ENCODE data around the gene SYNCRIP.

DNA sequence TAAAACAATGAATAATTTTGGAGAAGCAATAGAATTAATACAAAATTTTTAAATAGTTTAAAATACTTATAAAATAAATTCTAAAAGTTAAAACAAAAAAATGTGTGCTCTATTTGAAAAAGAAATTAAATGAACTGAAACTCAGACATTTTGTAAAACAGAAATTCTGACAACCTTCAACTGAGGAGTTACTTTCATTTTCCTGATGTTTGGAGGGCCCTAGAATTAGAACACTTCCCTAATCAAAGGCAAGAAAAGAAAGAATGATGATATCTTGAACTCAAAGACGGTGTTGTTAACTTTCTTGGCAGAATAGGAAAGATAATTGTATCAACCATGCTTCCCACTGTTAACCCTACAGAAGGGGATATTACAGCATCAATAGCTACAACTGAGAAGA, 77.0 kb downstream of the SYNCRIP start:
- TF ChIP-seq, protein P1, sequence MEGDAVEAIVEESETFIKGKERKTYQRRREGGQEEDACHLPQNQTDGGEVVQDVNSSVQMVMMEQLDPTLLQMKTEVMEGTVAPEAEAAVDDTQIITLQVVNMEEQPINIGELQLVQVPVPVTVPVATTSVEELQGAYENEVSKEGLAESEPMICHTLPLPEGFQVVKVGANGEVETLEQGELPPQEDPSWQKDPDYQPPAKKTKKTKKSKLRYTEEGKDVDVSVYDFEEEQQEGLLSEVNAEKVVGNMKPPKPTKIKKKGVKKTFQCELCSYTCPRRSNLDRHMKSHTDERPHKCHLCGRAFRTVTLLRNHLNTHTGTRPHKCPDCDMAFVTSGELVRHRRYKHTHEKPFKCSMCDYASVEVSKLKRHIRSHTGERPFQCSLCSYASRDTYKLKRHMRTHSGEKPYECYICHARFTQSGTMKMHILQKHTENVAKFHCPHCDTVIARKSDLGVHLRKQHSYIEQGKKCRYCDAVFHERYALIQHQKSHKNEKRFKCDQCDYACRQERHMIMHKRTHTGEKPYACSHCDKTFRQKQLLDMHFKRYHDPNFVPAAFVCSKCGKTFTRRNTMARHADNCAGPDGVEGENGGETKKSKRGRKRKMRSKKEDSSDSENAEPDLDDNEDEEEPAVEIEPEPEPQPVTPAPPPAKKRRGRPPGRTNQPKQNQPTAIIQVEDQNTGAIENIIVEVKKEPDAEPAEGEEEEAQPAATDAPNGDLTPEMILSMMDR (IDR thresholded peaks at IDR 0.05; ENCODE audit: low read depth, low read length, missing input control), result no peak
- no peak for TF ChIP-seq RAD21 (IDR thresholded peaks at IDR 0.05)
- TF ChIP-seq, protein P2, sequence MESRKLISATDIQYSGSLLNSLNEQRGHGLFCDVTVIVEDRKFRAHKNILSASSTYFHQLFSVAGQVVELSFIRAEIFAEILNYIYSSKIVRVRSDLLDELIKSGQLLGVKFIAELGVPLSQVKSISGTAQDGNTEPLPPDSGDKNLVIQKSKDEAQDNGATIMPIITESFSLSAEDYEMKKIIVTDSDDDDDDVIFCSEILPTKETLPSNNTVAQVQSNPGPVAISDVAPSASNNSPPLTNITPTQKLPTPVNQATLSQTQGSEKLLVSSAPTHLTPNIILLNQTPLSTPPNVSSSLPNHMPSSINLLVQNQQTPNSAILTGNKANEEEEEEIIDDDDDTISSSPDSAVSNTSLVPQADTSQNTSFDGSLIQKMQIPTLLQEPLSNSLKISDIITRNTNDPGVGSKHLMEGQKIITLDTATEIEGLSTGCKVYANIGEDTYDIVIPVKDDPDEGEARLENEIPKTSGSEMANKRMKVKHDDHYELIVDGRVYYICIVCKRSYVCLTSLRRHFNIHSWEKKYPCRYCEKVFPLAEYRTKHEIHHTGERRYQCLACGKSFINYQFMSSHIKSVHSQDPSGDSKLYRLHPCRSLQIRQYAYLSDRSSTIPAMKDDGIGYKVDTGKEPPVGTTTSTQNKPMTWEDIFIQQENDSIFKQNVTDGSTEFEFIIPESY (IDR thresholded peaks at IDR 0.05), result no peak
- TF ChIP-seq, protein P3, sequence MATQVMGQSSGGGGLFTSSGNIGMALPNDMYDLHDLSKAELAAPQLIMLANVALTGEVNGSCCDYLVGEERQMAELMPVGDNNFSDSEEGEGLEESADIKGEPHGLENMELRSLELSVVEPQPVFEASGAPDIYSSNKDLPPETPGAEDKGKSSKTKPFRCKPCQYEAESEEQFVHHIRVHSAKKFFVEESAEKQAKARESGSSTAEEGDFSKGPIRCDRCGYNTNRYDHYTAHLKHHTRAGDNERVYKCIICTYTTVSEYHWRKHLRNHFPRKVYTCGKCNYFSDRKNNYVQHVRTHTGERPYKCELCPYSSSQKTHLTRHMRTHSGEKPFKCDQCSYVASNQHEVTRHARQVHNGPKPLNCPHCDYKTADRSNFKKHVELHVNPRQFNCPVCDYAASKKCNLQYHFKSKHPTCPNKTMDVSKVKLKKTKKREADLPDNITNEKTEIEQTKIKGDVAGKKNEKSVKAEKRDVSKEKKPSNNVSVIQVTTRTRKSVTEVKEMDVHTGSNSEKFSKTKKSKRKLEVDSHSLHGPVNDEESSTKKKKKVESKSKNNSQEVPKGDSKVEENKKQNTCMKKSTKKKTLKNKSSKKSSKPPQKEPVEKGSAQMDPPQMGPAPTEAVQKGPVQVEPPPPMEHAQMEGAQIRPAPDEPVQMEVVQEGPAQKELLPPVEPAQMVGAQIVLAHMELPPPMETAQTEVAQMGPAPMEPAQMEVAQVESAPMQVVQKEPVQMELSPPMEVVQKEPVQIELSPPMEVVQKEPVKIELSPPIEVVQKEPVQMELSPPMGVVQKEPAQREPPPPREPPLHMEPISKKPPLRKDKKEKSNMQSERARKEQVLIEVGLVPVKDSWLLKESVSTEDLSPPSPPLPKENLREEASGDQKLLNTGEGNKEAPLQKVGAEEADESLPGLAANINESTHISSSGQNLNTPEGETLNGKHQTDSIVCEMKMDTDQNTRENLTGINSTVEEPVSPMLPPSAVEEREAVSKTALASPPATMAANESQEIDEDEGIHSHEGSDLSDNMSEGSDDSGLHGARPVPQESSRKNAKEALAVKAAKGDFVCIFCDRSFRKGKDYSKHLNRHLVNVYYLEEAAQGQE (IDR thresholded peaks at IDR 0.05), result no peak
- TF ChIP-seq SP1 (IDR thresholded peaks at IDR 0.05), result no peak
- TF ChIP-seq, protein P4, sequence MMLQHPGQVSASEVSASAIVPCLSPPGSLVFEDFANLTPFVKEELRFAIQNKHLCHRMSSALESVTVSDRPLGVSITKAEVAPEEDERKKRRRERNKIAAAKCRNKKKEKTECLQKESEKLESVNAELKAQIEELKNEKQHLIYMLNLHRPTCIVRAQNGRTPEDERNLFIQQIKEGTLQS (IDR thresholded peaks at IDR 0.05), result no peak
- TF ChIP-seq HNF4G (IDR thresholded peaks at IDR 0.05), result no peak
- no peak for TF ChIP-seq TAF1 (conservative IDR thresholded peaks at IDR 0.05)
- no peak for TF ChIP-seq GABPA (IDR thresholded peaks at IDR 0.05 in 1 of 2, conservative IDR thresholded peaks at IDR 0.05 in 1 of 2)
- TF ChIP-seq RXRA (IDR thresholded peaks at IDR 0.05), result no peak
- no peak for TF ChIP-seq EGR1 (IDR thresholded peaks at IDR 0.05; ENCODE audit: low read depth in 2 of 2)
- TF ChIP-seq YY1 (IDR thresholded peaks at IDR 0.05), result no peak
- no peak for TF ChIP-seq FOXA2 (IDR thresholded peaks at IDR 0.05)

Data from liver (tissue), 3 donors.